Skeletal muscle tissue (tissue), 4 donors: ENCODE results near the gene SP110. TPM values are rescaled to one million over a fixed set of nuclear protein-coding genes. Genes with fewer than 3 reads are reported as not detected.
A peak's percentile ranks its signal among the peaks of the same experiment; 100 is the strongest.
"Not testable (repeated sequence)": the region's sequence is repeated elsewhere in the genome, so short reads cannot be mapped to it uniquely, and the experiment has no call there.

Source experiments
- H3K27ac ChIP-seq: one replicate; pipeline ENCODE4 v1.7.0; 2013; ENCODE audit warnings: mild to moderate bottlenecking, low read depth, low read length, inconsistent platforms
- H3K27me3 ChIP-seq, 3 donors: one replicate each; pipeline ENCODE4 v1.7.0; 2013; ENCODE audit warnings: low read length in 3 of 3; ENCODE audit not compliant: control insufficient read depth in 3 of 3, insufficient read depth in 3 of 3
- H3K36me3 ChIP-seq, 3 donors: one replicate each; pipeline ENCODE4 v1.7.0; 2013; ENCODE audit warnings: low read length in 3 of 3; ENCODE audit not compliant: control insufficient read depth in 3 of 3, insufficient read depth in 3 of 3
- H3K4me1 ChIP-seq, 3 donors: one replicate each; pipeline ENCODE4 v1.7.0; 2013; ENCODE audit warnings: low read length in 3 of 3, mild to moderate bottlenecking in 3 of 3; ENCODE audit not compliant: control insufficient read depth in 3 of 3, insufficient read depth in 3 of 3
- H3K4me3 ChIP-seq, 3 donors: one replicate each; pipeline ENCODE4 v1.7.0; 2013; ENCODE audit warnings: low read length in 3 of 3
- H3K9ac ChIP-seq, 3 donors: one replicate each; pipeline ENCODE4 v1.7.0; 2013; ENCODE audit warnings: low read length in 3 of 3, mild to moderate bottlenecking in 3 of 3, moderate library complexity in 2 of 3, low read depth in 1 of 3
- H3K9me3 ChIP-seq, 3 donors: one replicate each; pipeline ENCODE4 v1.7.0; 2013; ENCODE audit warnings: low read length in 3 of 3; ENCODE audit not compliant: control insufficient read depth in 3 of 3
- total RNA-seq: library from RNA; depleted of rRNA; stranded (reverse); fragments of >200 nt; gene quantifications from one replicate; pipeline ENCODE4 v1.2.3, GENCODE V29; 2014
- donor health status: Osteomylitis.

Gene SP110
- total RNA-seq, 1 donor from 2014 or later, result 4.7 TPM

- peaks cover 0 to 2% (median 0%) of the 10 kb centered on the region in 3 donors for H3K9me3 ChIP-seq
- H3K9ac ChIP-seq, result no peak overlapping the region
- H3K4me3 ChIP-seq, result no peak overlapping the region
- no peaks in the 10 kb centered on the region for H3K4me1 ChIP-seq
- no peaks in the 10 kb centered on the region for H3K27me3 ChIP-seq
- no peaks in the 10 kb centered on the region for H3K36me3 ChIP-seq
- no peak overlapping the region for H3K27ac ChIP-seq
Observed at GRCh38 chr2:230226051-230226551, 6.3 kb upstream of the SP110 start.

GRCh38 chr2:230225486-230225885, 5.7 kb upstream of the SP110 start, which contains the start of gene SP140:
Gene SP140 (plus strand): TSS chr2:230225736. CDS start chr2:230225845, 109 bp downstream.
- H3K4me3 ChIP-seq, result no peak within 1 kb of the TSS
- no peak within 1 kb of the TSS for H3K27ac ChIP-seq
- no peaks in the 10 kb centered on the region for H3K9me3 ChIP-seq
- H3K36me3 ChIP-seq, result no peaks in the 10 kb centered on the region
- peaks cover under 1 to 2% (median under 1%) of the 10 kb centered on the region in 3 donors for H3K4me1 ChIP-seq
- H3K9ac ChIP-seq, result no peak within 1 kb of the TSS
- H3K27me3 ChIP-seq, result no peaks in the 10 kb centered on the region

GRCh38 chr2:230224458-230224857, 4.7 kb upstream of the SP110 start:
- H3K9ac ChIP-seq, result no peak overlapping the region
- H3K27ac ChIP-seq, result no peak overlapping the region
- no peaks in the 10 kb centered on the region for H3K9me3 ChIP-seq
- peaks cover 4 to 6% (median 5%) of the 10 kb centered on the region in 3 donors for H3K4me1 ChIP-seq
- H3K36me3 ChIP-seq, result no peaks in the 10 kb centered on the region
- no peak overlapping the region for H3K4me3 ChIP-seq
- H3K27me3 ChIP-seq, result no peaks in the 10 kb centered on the region

GRCh38 chr2:230222829-230223228, 3.0 kb upstream of the SP110 start:
- not testable (repeated sequence) for H3K27me3 ChIP-seq, H3K4me1 ChIP-seq, H3K36me3 ChIP-seq, H3K9ac ChIP-seq, H3K4me3 ChIP-seq, H3K27ac ChIP-seq, H3K9me3 ChIP-seq

GRCh38 chr2:230221493-230221892, 1.7 kb upstream of the SP110 start:
- no peaks in the 10 kb centered on the region for H3K9me3 ChIP-seq
- H3K27ac ChIP-seq, result no peak overlapping the region
- no peak overlapping the region for H3K4me3 ChIP-seq
- no peaks in the 10 kb centered on the region for H3K27me3 ChIP-seq
- peaks cover 6 to 8% (median 8%) of the 10 kb centered on the region in 3 donors for H3K4me1 ChIP-seq
- H3K36me3 ChIP-seq, result peaks cover under 1 to 2% (median 1%) of the 10 kb centered on the region in 3 donors
- H3K9ac ChIP-seq, result no peak overlapping the region

GRCh38 chr2:230220347-230220969, 674 bp upstream of the SP110 start:
- Histone ChIP-seq H3K27me3 (no peaks in the 10 kb centered on the region), H3K27ac (peak overlapping the region; percentile 78), H3K4me3 (peak overlapping the region; percentile 92 to 97 (median 94)), H3K4me1 (peaks cover 6 to 8% (median 8%) of the 10 kb centered on the region in 3 donors), H3K36me3 (peaks cover 6 to 8% (median 7%) of the 10 kb centered on the region in 3 donors), H3K9ac (peak overlapping the region; percentile 78 to 88 (median 81)), H3K9me3 (no peaks in the 10 kb centered on the region)

GRCh38 chr2:230218421-230218820, 1.4 kb downstream of the SP110 start:
- Histone ChIP-seq H3K27ac (no peak overlapping the region), H3K4me3 (peak overlapping the region in 2 of 3 donors; percentile 19 to 39), H3K4me1 (peaks cover 6 to 8% (median 8%) of the 10 kb centered on the region in 3 donors), H3K9ac (no peak overlapping the region), H3K9me3 (no peaks in the 10 kb centered on the region), H3K36me3 (peaks cover 15 to 19% (median 18%) of the 10 kb centered on the region in 3 donors), H3K27me3 (no peaks in the 10 kb centered on the region)

GRCh38 chr2:230217424-230217823, 2.4 kb downstream of the SP110 start:
- Histone ChIP-seq H3K27ac (no peak overlapping the region), H3K36me3 (peaks cover 21 to 28% (median 25%) of the 10 kb centered on the region in 3 donors), H3K9ac (no peak overlapping the region), H3K4me1 (peaks cover 6 to 8% (median 8%) of the 10 kb centered on the region in 3 donors), H3K9me3 (no peaks in the 10 kb centered on the region), H3K27me3 (no peaks in the 10 kb centered on the region), H3K4me3 (no peak overlapping the region)

GRCh38 chr2:230216489-230216888, 3.3 kb downstream of the SP110 start:
- Histone ChIP-seq H3K9me3 (no peaks in the 10 kb centered on the region), H3K4me1 (peaks cover 6 to 8% (median 8%) of the 10 kb centered on the region in 3 donors), H3K27ac (no peak overlapping the region), H3K9ac (no peak overlapping the region), H3K36me3 (peaks cover 28 to 37% (median 34%) of the 10 kb centered on the region in 3 donors), H3K4me3 (no peak overlapping the region), H3K27me3 (no peaks in the 10 kb centered on the region)

GRCh38 chr2:230209422-230210051, 10.2 kb downstream of the SP110 start:
- Histone ChIP-seq H3K36me3 (peaks cover 40 to 88% (median 70%) of the 10 kb centered on the region in 3 donors), H3K27me3 (no peaks in the 10 kb centered on the region), H3K4me3 (no peak overlapping the region), H3K9ac (no peak overlapping the region), H3K4me1 (no peaks in the 10 kb centered on the region), H3K9me3 (no peaks in the 10 kb centered on the region), H3K27ac (no peak overlapping the region)
